Prostate gland (tissue), 2 donors: Measurements from ENCODE around the gene GSG1L.

ENCODE experiments used
- POLR2A ChIP-seq: fragments of 450-650 bp; IDR thresholded peaks from one replicate; pipeline ENCODE4 v1.6.1; 2016; ENCODE audit warnings: antibody characterized with exemption, mild to moderate bottlenecking
- POLR2AphosphoS5 ChIP-seq: sonication (generic); formaldehyde crosslinking; IDR thresholded peaks from one replicate; pipeline ENCODE4 v1.6.1; 2017; ENCODE audit warnings: antibody characterized with exemption
- TF ChIP-seq, protein P1 (sequence below), 4 experiments: fragments of 200-600 bp in 2 of 4; fragments of 450-650 bp in 2 of 4; sonication (generic) in 2 of 4; IDR thresholded peaks; 1 replicate in 3 of 4; 2 replicates in 1 of 4; pipeline ENCODE4 v1.5.1; 2016 to 2019; ENCODE audit warnings: antibody characterized with exemption in 4 of 4, mild to moderate bottlenecking in 2 of 4, moderate library complexity in 2 of 4

DNA sequence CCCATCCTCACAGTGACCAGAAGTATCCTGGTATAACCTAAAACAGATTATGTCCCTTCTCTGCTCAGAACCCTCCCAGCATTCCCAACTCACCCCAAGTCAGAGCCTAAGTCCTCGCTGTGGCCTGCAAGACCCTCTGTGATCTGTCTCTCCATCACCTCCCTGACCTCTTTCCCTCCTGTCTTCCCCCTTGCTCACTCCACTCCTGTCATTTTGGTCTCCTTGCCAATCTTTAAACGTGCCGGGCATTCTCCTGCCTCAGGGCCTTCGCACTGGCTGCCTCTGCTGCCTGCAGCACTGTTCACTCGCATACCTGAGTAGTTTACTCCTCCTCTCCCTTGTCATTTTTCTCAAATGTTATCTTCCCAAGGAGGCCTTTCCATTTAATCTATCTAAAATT lies 97.7 kb downstream of the GSG1L start:
- TF ChIP-seq, protein P1, sequence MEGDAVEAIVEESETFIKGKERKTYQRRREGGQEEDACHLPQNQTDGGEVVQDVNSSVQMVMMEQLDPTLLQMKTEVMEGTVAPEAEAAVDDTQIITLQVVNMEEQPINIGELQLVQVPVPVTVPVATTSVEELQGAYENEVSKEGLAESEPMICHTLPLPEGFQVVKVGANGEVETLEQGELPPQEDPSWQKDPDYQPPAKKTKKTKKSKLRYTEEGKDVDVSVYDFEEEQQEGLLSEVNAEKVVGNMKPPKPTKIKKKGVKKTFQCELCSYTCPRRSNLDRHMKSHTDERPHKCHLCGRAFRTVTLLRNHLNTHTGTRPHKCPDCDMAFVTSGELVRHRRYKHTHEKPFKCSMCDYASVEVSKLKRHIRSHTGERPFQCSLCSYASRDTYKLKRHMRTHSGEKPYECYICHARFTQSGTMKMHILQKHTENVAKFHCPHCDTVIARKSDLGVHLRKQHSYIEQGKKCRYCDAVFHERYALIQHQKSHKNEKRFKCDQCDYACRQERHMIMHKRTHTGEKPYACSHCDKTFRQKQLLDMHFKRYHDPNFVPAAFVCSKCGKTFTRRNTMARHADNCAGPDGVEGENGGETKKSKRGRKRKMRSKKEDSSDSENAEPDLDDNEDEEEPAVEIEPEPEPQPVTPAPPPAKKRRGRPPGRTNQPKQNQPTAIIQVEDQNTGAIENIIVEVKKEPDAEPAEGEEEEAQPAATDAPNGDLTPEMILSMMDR (IDR thresholded peaks at IDR 0.05) = no peak
- TF ChIP-seq POLR2AphosphoS5 (no peak), POLR2A (no peak)
